Measurements from ENCODE around the gene HECTD4. TPM values are rescaled to one million over a fixed set of nuclear protein-coding genes. Genes with fewer than 3 reads are reported as not detected.

The HECTD4 gene
- total and polyA plus RNA-seq, 5 donors: 11.1 to 26.6 (median 25.4) TPM

GRCh38 chr12:112206944-112207343, 175.3 kb downstream of the HECTD4 start:
- WGBS: 94% methylated on average over 7 of the region's 7 CpGs

DNA sequence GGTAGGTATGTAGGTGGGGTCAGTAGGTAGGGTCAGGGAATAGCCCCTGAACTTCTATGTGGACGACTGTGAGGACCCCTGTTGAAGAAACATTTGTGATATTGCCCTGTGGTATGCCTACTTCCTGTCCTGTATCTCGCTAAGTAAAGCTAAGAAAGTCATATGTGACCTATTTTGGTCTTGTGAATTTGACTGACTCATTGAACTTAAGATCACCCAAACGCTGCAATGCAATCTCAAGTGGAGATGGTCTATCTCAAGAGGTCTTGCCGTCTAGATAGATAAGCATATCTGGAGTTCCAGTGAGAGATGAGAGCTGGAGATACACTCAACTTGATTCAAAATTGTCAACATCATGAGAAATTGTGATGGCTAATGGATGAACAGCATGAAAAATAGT, 183.1 kb downstream of the HECTD4 start:
- no peaks in the 10 kb centered on the region for H3K9me3 ChIP-seq (ENCODE audit: control insufficient read depth, low read length)
- intact Hi-C loops (cut with DNase I): loop anchor here in 2 of 4 donors (10.0 kb wide), 1 partner anchor 186 kb away; the partner anchor contains the start of gene HECTD4 (in 2 of the 2)
- no peak for DNase-seq
- no peak for ATAC-seq
- no peak overlapping the region for H3K27ac ChIP-seq (ENCODE audit: low read length)
- no peaks in the 10 kb centered on the region for H3K27me3 ChIP-seq (ENCODE audit: control insufficient read depth, insufficient read depth)
- 58% methylated on average over 4 of the region's 4 CpGs for WGBS
- H3K4me1 ChIP-seq (ENCODE audit: control insufficient read depth, insufficient read depth, low read length): no peaks in the 10 kb centered on the region
- H3K4me3 ChIP-seq (ENCODE audit: low read length): no peak overlapping the region

More at GRCh38 chr12:112206944-112207343, 175.3 kb downstream of the HECTD4 start:
- no peak for DNase-seq
- Histone ChIP-seq H3K4me1 (ENCODE audit: control insufficient read depth, insufficient read depth, low read length) (no peaks in the 10 kb centered on the region), H3K4me3 (ENCODE audit: low read length) (no peak overlapping the region), H3K27ac (ENCODE audit: low read length) (no peak overlapping the region), H3K9me3 (ENCODE audit: control insufficient read depth, low read length) (no peaks in the 10 kb centered on the region), H3K27me3 (ENCODE audit: control insufficient read depth, insufficient read depth) (no peaks in the 10 kb centered on the region)
- intact Hi-C loops (cut with DNase I): no loop called here
- ATAC-seq: no peak

- DNase-seq (peak; percentile 39 to 72 (median 68)), ATAC-seq (peak; percentile 68 to 75)
- intact Hi-C loops (cut with DNase I): loop anchor here in 2 of 4 donors (10.0 kb wide), 1 partner anchor 187 kb away; the partner anchor contains the start of gene HECTD4 (in 2 of the 2)
- Histone ChIP-seq H3K4me3 (ENCODE audit: low read length) (no peak overlapping the region), H3K9me3 (ENCODE audit: control insufficient read depth, low read length) (no peaks in the 10 kb centered on the region), H3K27ac (ENCODE audit: low read length) (no peak overlapping the region), H3K27me3 (ENCODE audit: control insufficient read depth, insufficient read depth) (no peaks in the 10 kb centered on the region), H3K4me1 (ENCODE audit: control insufficient read depth, insufficient read depth, low read length) (no peaks in the 10 kb centered on the region)
- WGBS: 86% methylated on average over 9 of the region's 9 CpGs
Measured at GRCh38 chr12:112198120-112198733, 184.0 kb downstream of the HECTD4 start.

- intact Hi-C loops (cut with DNase I): loop anchor here in 2 of 4 donors (10.0 kb wide), 1 partner anchor 188 kb away; the partner anchor contains the start of gene HECTD4 (in 2 of the 2)
- DNase-seq (no peak), ATAC-seq (no peak)
- Histone ChIP-seq H3K4me3 (ENCODE audit: low read length) (no peak overlapping the region), H3K27me3 (ENCODE audit: control insufficient read depth, insufficient read depth) (no peaks in the 10 kb centered on the region), H3K27ac (ENCODE audit: low read length) (no peak overlapping the region), H3K9me3 (ENCODE audit: control insufficient read depth, low read length) (no peaks in the 10 kb centered on the region), H3K4me1 (ENCODE audit: control insufficient read depth, insufficient read depth, low read length) (peaks cover 1% of the 10 kb centered on the region)
- 89% methylated on average over 9 of the region's 9 CpGs for WGBS
Measured at GRCh38 chr12:112196196-112196875, 185.9 kb downstream of the HECTD4 start.

GRCh38 chr12:112194601-112195247, 187.5 kb downstream of the HECTD4 start:
- peaks cover 3% of the 10 kb centered on the region for H3K4me1 ChIP-seq (ENCODE audit: control insufficient read depth, insufficient read depth, low read length)
- no peak for DNase-seq
- no peak overlapping the region for H3K27ac ChIP-seq (ENCODE audit: low read length)
- ATAC-seq: no peak
- no peaks in the 10 kb centered on the region for H3K27me3 ChIP-seq (ENCODE audit: control insufficient read depth, insufficient read depth)
- H3K4me3 ChIP-seq (ENCODE audit: low read length): no peak overlapping the region
- 96% methylated on average over 20 of the region's 20 CpGs for WGBS
- no peaks in the 10 kb centered on the region for H3K9me3 ChIP-seq (ENCODE audit: control insufficient read depth, low read length)
- intact Hi-C loops (cut with DNase I): loop anchor here in 2 of 4 donors (10.0 kb wide), 1 partner anchor 190 kb away; the partner anchor contains the start of gene HECTD4 (in 2 of the 2)

- Histone ChIP-seq H3K27me3 (ENCODE audit: control insufficient read depth, insufficient read depth) (no peaks in the 10 kb centered on the region), H3K4me3 (ENCODE audit: low read length) (no peak overlapping the region), H3K27ac (ENCODE audit: low read length) (no peak overlapping the region), H3K9me3 (ENCODE audit: control insufficient read depth, low read length) (no peaks in the 10 kb centered on the region), H3K4me1 (ENCODE audit: control insufficient read depth, insufficient read depth, low read length) (peaks cover 3% of the 10 kb centered on the region)
- 85% methylated on average over 13 of the region's 13 CpGs for WGBS
- peak in 1 of 2 donors; percentile 30 for ATAC-seq
- no peak for DNase-seq
- intact Hi-C loops (cut with DNase I): loop anchor here in 2 of 4 donors (10.0 kb wide), 1 partner anchor 192 kb away; the partner anchor contains the start of gene HECTD4 (in 2 of the 2)
Measured at GRCh38 chr12:112192475-112192874, 189.8 kb downstream of the HECTD4 start.

- intact Hi-C loops (cut with DNase I): loop anchor here in 2 of 4 donors (10.0 kb wide), 1 partner anchor 193 kb away; the partner anchor contains the start of gene HECTD4 (in 2 of the 2)
Measured at GRCh38 chr12:112191840-112192321, 190.3 kb downstream of the HECTD4 start.

DNA sequence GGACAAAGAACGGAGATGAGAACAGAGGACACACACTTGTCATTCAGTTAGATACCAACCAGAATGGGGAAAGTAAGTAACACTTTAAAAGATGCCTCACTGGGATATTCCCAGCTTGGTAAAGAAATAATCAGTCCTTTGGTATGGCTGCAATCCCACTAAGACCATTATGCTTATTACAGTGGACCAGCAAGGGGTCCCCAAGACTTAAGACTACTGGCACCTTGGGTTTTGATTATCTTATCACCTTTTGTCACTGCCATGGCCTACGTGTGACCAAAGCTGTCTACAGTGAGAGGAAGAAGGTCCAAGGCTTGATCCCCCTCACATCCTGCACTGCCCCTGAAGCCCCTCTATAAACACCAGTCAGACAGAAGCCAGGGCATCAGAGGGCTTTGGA, 191.0 kb downstream of the HECTD4 start:
- H3K27ac ChIP-seq (ENCODE audit: low read length): peak overlapping the region; percentile 76
- no peak for DNase-seq
- peaks cover 3% of the 10 kb centered on the region for H3K4me1 ChIP-seq (ENCODE audit: control insufficient read depth, insufficient read depth, low read length)
- H3K4me3 ChIP-seq (ENCODE audit: low read length): no peak overlapping the region
- H3K27me3 ChIP-seq (ENCODE audit: control insufficient read depth, insufficient read depth): no peaks in the 10 kb centered on the region
- intact Hi-C loops (cut with DNase I): loop anchor here in 2 of 4 donors (10.0 kb wide), 1 partner anchor 194 kb away; the partner anchor contains the start of gene HECTD4 (in 2 of the 2)
- no peak for ATAC-seq
- WGBS: 61% methylated on average over 2 of the region's 2 CpGs
- H3K9me3 ChIP-seq (ENCODE audit: control insufficient read depth, low read length): no peaks in the 10 kb centered on the region

More at GRCh38 chr12:112191840-112192321, 190.3 kb downstream of the HECTD4 start:
- DNase-seq: peak in 1 of 3 donors; percentile 71
- Histone ChIP-seq H3K9me3 (ENCODE audit: control insufficient read depth, low read length) (no peaks in the 10 kb centered on the region), H3K27me3 (ENCODE audit: control insufficient read depth, insufficient read depth) (no peaks in the 10 kb centered on the region), H3K4me1 (ENCODE audit: control insufficient read depth, insufficient read depth, low read length) (peaks cover 3% of the 10 kb centered on the region), H3K27ac (ENCODE audit: low read length) (no peak overlapping the region), H3K4me3 (ENCODE audit: low read length) (no peak overlapping the region)
- peak; percentile 74 to 87 for ATAC-seq
- 34% methylated on average over 4 of the region's 4 CpGs for WGBS

GRCh38 chr12:112190231-112191025, 191.8 kb downstream of the HECTD4 start:
- no peak for ATAC-seq
- 92% methylated on average over 5 of the region's 5 CpGs for WGBS
- no peak for DNase-seq
- intact Hi-C loops (cut with DNase I): loop anchor here in 2 of 4 donors (10.0 kb wide), 1 partner anchor 194 kb away; the partner anchor contains the start of gene HECTD4 (in 2 of the 2)
- H3K4me3 ChIP-seq (ENCODE audit: low read length): no peak overlapping the region
- H3K27ac ChIP-seq (ENCODE audit: low read length): no peak overlapping the region
- no peaks in the 10 kb centered on the region for H3K27me3 ChIP-seq (ENCODE audit: control insufficient read depth, insufficient read depth)
- peaks cover 3% of the 10 kb centered on the region for H3K4me1 ChIP-seq (ENCODE audit: control insufficient read depth, insufficient read depth, low read length)
- H3K9me3 ChIP-seq (ENCODE audit: control insufficient read depth, low read length): no peaks in the 10 kb centered on the region
